ENCODE results near the gene PDE4D.
A peak's percentile ranks its signal among the peaks of the same experiment; 100 is the strongest.
"Not testable (repeated sequence)": the region's sequence is repeated elsewhere in the genome, so short reads cannot be mapped to it uniquely, and the experiment has no call there.

The PDE4D gene

DNA sequence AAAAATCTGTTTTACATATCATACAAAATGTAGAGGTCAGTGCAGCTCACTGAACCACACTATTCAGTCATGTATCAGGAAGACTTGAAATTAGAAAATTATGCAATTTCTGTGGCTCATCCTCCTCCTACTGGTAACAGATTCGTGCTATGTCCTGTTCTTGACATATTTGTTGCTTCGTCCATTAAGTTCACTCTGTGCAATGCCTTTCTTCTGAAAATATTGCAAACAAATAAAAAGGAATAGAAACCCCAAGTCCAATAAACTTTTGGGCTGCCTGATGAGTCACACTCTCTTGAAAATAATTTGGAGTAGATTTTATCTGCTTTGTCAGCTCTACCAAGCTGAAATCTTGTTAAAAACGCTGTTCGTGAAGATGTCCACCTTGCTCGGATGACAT, 919.4 kb downstream of the PDE4D start:
- no peak for DNase-seq

DNA sequence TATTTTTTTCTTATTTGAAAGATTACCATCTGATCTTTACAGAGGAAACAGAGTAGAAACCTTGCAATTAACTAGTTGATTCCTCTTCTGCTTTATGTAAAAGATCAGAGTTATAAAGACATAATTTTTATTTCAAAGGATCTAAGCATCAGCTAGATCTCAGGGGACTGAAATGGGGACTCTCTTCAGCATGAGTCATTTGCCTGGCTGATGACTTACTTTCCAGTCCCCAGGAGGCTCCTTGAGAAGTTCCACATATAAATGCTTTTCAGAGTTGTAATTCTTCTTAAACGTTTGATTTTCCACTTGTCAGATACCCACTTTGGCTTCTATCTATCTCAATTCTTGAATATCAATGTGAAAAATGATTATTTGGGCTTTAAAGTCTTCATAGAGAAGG, 921.2 kb downstream of the PDE4D start:
- DNase-seq = no peak

DNA sequence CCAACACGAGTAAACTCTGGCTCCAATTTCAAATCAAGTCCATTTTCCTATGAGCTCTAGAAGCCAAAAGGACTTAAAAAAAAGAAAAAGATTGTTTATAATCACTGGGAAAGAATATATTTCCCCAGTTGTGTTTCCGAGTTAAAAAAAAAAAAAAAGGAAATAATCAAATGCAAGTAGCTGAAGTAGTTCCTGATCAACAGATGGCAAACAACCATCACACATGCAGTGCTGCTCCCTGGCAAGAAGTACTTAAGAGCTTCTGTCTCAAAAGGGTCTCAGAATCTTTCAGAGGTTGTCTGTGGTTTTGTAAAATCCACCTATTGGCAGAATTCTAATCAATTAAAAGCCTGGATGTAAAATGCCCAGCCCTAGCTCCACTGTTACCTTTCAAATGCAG, 922.8 kb downstream of the PDE4D start:
- no peak for DNase-seq

DNA sequence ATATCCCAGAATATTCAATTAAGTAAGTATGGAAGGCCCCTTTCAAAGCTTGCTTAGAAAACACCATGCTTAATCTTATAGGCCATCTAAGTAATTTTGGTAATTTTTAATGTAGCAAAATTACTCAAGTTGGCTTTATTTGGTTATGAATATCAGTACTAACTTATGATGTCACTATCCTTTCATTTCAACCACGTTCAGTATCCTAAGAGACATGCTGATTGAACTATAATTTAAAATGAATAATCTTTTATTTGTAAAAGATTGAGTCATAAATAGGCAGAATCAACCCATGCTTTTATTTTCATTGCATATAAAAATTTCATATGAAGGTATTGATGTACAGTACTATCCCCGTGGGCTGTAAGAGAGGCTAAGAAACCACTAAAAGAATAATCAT, 923.7 kb downstream of the PDE4D start:
- DNase-seq = no peak

DNA sequence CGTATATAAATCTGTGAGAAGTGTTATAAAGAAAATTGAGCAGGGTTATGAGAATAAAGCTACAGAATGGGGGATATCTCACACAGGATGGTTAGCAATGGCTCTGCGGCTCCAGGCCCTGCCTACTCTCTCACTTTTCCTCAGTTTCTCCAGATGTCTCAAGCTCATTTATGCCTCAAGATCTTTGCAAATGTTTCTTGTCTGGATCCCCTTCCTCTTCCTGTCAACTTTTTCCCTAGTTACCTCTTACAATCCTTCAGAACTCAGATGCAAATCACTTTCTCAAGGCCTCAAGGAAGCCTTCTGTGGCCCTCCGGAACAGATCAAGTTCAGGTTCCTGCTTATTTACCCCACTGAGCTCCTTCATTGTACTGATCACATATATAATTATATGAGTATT, 924.3 kb downstream of the PDE4D start:
- DNase-seq = no peak

DNA sequence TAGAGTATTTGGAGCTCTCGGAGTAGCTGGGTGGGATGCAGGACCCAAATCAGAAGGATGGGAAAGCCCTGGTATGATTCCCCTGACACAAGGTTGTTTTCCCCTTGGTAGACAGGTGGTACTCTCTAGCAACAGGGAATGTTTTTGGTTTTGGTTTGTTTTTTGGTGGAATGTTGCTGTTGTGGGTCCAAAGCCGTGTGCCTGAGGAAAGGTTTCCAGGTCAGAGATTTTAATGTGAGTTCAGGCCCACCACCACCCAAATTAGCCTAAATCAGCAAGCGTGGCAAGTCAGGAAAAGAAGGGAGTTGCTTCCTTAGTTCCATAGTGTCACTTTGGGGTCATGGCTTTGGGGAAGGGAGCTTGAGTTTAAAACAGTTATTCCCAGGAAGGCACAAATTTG, 925.2 kb downstream of the PDE4D start:
- DNase-seq = no peak

DNA sequence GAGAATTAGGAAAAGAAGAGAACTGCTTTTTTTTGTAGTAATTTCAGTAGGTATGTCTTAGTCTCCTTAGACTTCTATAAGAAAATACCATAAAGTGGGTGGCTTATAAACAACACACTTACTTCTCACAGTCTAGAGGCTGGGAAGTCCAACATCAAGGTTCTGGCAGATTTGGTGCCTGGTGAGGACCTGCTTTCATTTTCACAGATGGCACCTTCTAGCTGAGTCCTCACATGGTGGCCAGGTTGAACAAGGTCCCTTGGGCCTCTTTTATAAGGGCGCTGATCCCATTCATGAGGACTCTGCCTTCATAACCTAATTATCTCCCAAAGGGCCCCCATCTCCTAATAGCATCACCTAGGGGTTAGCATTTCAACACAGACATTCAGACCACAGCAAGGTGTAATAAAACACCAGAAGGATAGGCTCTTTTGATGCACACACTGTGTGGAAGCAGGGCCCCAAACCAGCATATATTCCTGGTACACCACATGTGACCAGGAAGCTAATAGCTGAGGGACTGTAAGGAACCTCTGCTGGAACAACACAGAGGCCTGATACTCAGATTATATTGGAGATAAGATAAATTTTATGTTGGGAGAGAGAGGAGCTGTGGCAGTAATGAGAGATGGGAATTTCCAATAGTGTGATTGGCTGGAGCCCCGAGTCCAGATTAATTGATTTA, 925.8 kb downstream of the PDE4D start:
- no peak for DNase-seq

DNA sequence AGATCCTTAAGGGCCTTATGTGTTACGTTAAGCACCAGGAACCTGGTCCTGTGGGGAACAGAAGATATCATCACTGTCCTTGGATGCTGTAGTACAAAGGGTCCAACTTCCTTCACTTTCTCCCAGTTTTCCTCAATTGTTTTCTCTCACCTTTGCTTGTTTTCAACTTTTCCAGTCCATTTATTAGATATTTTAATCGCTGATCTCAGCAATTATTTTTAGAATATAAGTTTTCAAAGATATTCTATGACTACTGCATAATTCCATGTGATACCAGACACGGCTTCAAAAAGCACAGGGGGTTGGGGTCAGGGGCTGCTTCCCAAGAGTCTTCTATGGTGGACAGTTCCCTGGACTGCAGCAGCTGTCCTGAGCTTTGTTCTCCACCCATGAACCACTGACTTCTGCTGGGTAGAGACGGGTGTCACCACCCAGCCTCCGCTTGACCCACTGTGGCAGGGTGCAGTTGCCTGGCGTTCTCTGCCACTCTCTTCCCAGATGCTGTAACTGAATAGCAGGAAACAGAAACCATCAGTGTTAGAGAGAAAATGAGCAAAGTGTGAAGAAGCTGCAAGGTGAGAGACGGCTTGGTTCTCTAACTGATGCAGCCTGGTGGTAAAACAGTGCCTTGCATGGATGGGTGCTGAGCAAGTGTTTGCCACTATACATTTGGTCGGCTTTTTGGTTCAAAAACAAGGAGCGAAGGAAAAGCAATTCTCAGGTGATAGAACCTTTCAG, 927.7 kb downstream of the PDE4D start:
- DNase-seq = no peak

DNA sequence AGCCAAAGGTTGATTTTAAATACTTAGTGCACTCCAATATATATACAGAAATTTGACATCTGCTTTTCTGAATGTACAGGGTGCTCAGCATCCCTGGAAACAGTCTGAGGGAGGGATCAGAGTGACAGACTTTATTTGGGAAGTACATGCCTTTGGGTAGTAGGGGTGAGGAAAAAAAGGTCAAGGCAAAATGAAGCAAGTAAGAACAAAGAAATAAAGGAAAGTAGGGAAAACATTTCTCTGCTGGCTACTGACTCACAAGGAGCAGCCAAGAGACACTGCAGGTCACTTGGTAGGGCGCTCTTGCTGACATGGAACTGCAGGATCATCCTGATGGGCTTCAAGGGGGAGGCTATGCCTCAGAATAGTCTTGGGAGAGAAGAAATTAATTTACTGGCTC, 929.7 kb downstream of the PDE4D start:
- DNase-seq = no peak

DNA sequence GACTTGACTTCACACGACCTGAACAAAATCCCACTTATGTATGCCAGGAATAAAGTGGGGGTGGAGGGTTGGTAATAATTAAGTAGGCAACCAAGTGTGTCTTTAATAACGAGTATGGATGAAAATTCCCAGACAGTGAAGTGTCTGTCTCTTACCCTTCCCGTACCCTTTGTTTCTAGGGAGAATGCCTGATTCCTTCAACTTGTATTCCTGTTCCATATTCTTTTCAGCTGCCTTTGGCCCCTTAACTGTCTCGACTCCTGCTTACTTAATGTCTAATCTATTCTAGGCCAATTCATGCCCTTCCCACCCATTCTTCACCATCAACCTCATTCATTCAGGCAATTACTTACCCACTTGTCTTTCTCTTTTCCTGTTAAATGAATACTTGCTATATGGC, 930.2 kb downstream of the PDE4D start:
- no peak for DNase-seq

DNA sequence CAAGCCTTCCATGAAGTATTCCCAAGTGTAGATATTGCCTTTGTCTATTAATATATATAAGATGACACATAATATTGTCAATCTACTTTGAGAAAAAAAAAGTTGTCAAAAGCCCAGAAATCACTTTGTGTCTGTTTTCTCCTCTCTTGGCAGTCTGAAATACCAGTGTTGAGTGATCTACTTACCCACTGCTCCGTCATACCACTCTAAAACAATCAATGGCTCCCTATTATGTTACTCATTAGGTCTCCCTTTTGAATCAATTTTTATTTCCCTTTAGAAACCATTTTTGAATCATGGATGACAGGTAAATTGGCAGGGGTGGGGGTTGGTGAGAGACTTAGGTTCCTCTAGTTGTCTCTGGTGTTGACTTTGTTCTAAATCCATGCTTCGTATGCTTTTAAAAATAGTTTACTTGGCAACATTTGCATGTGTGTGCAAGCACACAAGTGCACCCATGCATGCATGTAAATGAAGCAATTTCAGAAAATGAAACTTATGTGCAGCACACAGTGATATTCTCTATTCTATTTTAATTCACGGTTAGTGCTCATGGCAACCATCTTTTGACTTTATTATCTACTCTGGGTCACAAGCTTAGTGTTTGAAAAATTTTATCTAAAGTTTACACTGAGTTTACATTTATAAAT, 931.8 kb downstream of the PDE4D start:
- DNase-seq = no peak

DNA sequence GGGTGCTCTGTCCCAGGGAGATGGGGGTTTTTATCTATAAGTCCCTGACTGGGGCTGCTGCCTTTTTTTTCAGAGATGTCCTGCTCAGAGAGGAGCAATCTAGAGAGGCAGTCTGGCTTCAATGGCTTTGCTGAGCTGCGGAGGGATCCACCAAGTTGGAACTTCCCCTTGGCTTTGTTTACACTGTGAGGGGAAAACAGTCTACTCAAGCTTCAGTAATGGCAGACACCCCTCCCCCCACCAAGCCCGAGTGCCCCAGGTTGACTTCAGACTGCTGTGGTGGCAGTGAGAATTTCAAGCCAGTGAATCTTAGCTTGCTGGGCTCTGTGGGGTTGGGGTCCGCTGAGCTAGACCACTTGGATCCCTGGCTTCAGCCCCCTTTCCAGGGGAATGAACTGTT, 934.8 kb downstream of the PDE4D start:
- no peak for DNase-seq

DNA sequence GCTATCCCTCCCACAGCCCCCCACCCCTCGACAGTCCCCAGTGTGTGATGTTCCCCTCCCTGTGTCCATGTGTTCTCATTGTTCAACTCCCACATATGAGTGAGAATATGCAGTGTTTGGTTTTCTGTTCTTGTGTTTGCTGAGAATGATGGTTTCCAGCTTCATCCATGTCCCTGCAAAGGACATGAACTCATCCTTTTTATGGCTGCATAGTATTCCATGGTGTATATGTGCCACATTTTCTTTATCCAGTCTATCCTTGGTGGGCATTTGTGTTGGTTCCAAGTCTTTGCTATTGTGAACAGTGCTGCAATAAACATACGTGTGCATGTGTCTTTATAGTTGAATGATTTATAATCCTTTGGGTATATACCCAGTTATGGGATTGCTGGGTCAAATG, 940.3 kb downstream of the PDE4D start:
- DNase-seq = not testable (repeated sequence)

DNA sequence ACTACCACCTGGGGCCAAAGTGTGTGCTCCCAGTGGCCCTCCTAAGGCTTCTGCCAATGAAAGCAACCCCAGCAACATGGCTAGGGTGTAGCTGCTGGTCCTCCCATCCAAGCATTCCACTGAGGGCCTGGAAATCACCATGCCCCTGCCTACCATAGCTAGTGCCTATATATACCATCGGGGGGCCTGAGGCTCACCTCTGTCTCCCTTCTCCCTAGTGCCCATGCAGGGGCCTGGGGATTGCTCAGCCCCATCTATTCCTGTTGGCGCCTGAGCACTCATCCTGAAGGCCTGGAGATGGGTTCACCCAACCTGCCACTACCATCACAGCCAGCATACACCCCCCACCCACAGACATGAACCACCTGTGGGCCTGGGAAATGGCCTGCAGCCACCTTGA, 943.3 kb downstream of the PDE4D start:
- DNase-seq = no peak

DNA sequence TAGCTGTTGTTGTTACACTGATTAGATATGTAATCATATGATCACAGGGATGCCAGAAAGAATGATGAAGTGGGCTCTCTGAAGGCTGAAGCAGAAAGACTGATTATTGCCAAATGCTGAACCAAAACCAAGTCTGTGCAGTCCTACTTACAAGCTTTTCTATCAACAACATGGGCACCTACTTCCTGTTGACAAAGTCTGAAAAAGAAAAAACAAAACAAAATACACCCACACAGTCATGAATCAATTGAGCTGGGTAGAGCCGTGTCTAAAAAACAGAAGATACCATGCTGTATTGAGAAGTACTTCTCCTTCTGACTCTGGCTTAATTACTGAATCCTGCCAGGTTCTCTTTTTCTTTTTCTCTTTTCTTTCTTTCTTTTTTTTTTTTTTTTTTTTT, 947.3 kb downstream of the PDE4D start:
- no peak for DNase-seq

DNA sequence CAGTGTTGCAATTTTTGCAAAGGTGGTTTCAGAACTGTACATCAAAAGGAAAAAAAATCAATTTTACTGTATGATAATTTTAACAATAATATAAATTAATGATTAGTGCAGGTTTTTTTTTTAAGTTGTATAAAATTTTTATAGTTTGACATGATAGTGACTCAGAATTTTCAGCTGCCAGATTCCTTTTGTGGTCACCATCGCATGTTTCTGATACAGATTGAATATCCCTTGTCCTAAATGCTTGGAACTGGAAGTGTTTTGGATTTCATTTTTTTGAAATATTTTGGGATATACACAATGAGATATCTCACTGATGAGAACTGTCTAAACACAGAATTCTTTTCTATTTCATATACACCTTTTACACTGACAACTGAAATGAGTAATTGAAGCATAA, 949.3 kb downstream of the PDE4D start:
- no peak for DNase-seq

DNA sequence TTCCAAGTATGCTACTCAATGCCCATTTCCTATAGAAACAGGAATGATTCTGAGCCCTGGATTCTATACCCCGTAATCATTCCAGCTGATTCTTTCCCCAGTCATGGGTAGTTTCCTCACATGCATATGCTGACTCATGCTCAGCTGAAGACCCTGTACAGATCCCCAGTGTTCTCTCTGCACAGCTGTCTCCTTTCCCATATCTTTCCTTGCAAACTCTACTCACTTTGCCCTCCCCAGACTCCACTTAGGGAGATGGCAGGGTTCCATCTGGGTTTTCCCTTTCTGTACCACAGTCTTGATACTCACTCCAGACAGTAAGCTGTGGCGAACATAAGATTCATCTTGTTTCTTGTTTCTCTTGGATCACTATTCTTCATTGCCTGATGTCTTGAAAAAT, 953.1 kb downstream of the PDE4D start:
- no peak for DNase-seq

DNA sequence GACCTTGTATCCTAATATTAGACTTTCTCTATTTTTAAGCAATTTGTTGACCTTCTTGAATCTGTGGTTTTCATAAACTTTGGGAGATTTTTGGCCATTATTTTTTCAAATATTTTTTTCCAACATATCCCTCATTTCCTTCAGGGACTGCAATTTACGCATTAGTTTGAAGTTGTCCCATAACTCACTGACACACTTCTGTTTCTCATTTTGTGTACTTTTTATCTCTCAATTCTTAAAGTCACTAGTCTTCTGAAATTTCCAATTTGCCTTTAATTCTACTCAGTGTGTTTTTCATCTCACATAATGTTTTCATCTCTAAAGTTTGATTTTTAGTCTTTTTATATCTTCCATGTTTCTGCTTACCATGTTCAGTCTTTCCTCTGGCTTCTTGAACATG, 953.9 kb downstream of the PDE4D start:
- DNase-seq = no peak

DNA sequence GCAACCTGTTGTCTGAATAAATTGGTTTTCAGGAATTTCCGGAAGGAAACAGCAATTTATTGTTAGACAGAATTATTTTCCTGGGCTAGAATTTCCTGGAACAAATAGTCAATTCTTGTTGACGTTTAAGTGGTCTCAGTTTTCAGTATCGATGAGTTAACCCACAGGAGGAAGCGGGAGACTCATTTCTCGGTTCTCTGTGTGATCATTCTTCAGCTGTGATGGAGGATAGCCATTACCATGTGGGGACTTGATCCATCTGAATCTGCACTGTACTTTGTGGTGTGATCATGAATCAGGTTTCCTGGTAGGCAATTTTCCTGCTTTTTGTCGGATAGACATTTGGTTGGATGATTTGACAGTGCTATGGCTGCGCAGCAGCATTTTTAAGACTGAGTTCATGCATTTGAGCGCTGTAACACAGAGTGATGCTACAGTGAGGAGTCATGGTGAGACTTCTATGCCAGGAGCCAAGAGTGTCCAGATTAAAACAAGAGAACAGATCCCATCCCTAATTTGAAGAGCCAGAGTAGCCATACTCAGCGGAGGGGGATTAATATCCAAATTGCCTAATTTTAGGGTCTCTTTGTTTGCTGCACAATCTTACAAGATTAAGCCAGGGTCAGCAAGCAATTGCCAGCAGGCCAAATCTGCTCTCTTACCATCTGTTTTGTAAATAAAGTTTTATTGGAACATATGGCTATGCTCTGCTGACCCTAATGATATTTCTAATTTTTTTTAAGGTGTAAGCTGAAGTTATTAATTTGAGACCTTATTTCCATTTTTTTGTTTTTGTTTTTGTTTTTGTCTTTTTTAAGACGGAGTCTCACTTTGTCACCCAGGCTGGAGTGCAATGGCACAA, 954.7 kb downstream of the PDE4D start:
- DNase-seq = no peak

DNA sequence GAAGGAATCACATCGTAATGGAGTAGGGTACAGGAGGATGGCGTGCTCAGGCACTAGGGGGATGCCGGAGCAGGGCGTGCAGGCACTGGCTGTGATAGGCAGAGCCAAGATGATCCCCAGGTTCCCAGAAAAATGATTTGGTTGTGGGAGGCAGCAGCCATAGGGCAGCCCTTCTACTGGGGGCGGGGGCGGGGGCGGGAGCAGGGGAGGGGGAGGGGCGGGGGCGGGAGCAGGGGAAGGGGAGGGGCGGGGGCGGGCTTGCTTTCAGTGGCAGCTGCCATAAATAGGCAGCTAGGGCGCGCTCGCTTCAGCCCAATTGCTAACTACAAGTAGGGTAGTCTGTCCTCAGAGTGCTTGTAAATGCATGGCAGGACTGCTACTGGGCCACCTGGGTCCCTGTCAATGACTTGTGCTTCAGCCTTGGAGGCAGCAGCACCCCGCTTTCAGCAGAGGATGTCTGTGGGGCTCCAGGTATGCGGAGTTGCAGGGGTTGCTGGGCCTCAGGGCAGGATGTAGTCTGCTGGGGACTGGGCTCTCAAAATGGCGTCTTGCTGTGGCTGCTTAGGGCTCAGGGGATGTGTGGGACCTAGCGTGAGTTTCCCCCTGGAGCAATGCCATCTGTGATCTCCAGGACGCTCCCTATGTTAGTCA, 956.4 kb downstream of the PDE4D start:
- no peak for DNase-seq

DNA sequence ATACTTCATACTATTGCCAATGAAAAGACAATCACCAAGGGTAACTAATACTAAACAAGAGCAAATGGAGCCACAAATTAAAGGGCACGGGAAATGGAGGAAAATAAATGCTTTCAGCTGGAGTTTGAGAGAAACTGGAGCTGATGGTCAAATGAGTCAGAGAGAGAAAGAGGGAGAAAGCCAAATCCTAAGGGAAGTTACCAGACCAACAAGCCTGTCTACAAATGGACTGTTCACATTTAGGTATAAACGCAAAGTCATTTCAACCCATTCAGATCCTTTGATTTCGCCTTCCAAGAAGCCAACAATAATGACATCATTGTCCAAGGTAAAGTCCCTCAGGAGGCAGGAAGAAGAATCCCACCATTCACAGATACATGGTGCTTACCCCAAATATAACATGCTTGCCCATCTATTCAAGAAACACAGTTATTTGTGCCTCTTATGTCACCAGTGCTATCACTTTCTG, 958.9 kb downstream of the PDE4D start:
- DNase-seq = no peak

DNA sequence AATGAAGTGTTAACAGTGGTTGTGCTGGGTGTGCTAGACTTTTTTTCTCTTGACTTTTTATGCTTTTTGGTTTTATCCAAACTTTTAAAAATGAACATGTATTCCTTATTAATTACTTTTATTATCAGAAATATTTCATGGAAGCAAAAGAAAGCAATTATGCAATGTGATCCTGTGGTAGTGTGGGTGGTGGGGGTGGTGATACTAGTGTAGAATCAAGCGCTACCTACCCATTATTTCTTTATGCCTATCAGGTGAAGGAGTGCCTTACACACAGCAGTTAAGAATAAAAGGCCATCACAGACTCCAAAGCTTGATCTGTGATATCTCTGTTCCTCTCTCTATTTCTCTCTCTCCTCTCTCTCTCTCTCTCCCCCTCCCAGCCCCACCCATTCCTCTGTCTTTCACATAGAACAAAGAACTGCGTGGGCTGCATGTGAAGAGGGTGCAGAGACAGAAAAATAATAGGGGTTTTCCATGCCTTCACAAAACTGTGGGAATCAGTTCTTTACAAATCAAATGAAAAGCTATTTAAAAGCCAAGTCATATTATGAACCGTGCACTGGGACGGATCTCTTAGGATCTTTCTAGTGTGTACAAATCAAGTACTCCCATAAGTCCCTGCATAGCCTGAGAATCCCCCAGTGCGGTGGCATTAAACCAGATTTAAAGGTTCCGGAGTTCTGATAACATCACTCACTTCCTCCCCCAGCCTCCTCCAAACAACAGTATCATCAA, 959.5 kb downstream of the PDE4D start:
- peak; percentile 21 for DNase-seq
